HUES6 (cell line): Measurements from ENCODE around the gene SUMO4.

ENCODE experiments used
- H3K27ac ChIP-seq: 2 replicates; pipeline ENCODE4 v1.7.0; 2013; ENCODE audit warnings: low read depth, mild to moderate bottlenecking, low read length, inconsistent platforms
- H3K27me3 ChIP-seq: 2 replicates; pipeline ENCODE4 v1.6.1; 2013; ENCODE audit warnings: low read length; ENCODE audit not compliant: control insufficient read depth, insufficient read depth
- H3K36me3 ChIP-seq: 2 replicates; pipeline ENCODE4 v1.6.1; 2013; ENCODE audit warnings: low read length; ENCODE audit not compliant: control insufficient read depth, insufficient read depth
- H3K4me1 ChIP-seq: 2 replicates; pipeline ENCODE4 v1.6.1; 2013; ENCODE audit warnings: low read length; ENCODE audit not compliant: control insufficient read depth, insufficient read depth
- H3K4me3 ChIP-seq: 2 replicates; pipeline ENCODE4 v1.5.1; 2013; ENCODE audit warnings: low read depth, low read length
- H3K9ac ChIP-seq: one replicate; pipeline ENCODE4 v1.6.1; 2013; ENCODE audit warnings: mild to moderate bottlenecking, low read length
- H3K9me3 ChIP-seq: 2 replicates; pipeline ENCODE4 v1.6.1; 2013; ENCODE audit warnings: low read depth, low read length; ENCODE audit not compliant: control insufficient read depth, insufficient read depth

Gene SUMO4

DNA sequence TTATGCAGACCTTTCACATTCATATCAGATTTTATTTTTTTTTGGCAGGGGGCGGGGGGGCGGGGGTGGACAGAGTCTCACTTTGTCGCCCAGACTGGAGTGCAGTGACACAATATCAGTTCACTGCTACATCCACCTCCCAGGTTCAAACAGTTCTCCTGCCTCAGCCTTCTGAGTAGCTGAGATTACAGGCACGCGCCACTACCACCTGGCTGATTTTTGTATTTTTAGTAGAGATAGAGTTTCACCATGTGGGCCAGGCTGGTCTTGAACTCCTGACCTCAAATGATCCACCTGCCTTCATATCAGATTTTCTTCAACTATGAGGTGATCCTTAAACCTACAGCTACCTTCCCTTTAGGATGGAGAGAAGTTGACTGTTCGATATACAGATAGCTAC is 8.0 kb upstream of the SUMO4 start:
- no peak overlapping the region for H3K27ac ChIP-seq
- H3K9ac ChIP-seq: no peak overlapping the region
- H3K36me3 ChIP-seq: no peaks in the 10 kb centered on the region

DNA sequence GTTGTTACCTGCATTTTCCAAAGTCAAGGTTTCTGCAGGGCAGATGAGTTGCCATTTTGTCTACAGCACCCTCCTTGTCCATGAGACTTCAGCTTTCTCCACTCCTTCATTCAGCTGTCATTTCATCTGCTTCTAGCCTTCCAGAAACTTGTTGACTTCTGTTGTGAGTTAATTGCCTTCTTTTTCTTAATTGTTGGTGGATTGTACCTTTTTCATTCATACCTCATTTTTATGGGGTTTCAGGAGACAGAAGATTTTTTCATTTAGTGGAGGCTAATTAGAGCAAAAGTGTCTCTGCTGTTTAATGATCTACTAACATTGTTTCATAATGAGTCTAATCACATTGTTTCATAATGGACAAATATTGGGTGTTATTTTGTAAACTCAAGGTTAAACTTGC is 7.5 kb upstream of the SUMO4 start:
- Histone ChIP-seq H3K27me3 (no peaks in the 10 kb centered on the region), H3K36me3 (peaks cover 2% of the 10 kb centered on the region), H3K9ac (no peak overlapping the region), H3K27ac (no peak overlapping the region), H3K9me3 (0 out of 2 replicates have a peak, but pooled peaks cover 4% of the 10 kb centered on the region), H3K4me1 (no peaks in the 10 kb centered on the region), H3K4me3 (no peak overlapping the region)

More for the DNA sequence above, 8.0 kb upstream of the SUMO4 start:
- Histone ChIP-seq H3K4me1 (no peaks in the 10 kb centered on the region), H3K27me3 (no peaks in the 10 kb centered on the region), H3K9me3 (0 out of 2 replicates have a peak, but pooled peaks cover 4% of the 10 kb centered on the region), H3K4me3 (no peak overlapping the region)

DNA sequence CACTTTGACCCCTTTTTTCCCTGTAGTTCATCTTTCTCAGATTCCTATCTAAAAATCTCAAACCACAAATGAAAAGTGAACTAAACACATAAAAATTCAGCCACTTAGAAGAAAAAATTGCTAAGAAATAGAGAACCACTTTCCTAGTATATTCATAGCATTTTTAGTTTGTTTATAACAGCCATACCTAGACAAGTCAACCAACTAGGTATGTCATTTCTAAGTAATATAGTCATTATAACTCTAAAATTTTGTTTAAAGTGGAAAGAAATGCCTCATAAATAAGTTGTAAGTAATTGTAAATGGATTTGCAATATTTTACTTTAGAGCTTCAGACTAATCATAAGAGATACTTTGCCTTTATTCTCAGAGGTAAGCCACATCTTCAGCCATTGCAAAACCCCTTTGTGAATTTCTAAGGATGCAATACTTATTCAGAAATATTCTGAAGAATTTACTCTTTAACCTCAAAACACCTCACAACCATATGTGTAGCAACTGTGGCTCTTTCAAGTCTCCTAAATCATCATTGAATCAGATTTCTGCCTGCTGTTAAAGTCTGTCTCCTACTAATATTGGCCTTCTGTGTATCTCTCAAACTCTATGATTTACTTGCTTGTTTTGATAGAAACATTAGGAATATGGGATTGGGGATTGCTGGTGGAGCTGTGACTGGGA is 6.9 kb upstream of the SUMO4 start:
- Histone ChIP-seq H3K27me3 (no peaks in the 10 kb centered on the region), H3K36me3 (peaks cover 8% of the 10 kb centered on the region), H3K4me1 (no peaks in the 10 kb centered on the region), H3K27ac (no peak overlapping the region), H3K4me3 (no peak overlapping the region), H3K9ac (no peak overlapping the region), H3K9me3 (0 out of 2 replicates have a peak, but pooled peaks cover 3% of the 10 kb centered on the region)

DNA sequence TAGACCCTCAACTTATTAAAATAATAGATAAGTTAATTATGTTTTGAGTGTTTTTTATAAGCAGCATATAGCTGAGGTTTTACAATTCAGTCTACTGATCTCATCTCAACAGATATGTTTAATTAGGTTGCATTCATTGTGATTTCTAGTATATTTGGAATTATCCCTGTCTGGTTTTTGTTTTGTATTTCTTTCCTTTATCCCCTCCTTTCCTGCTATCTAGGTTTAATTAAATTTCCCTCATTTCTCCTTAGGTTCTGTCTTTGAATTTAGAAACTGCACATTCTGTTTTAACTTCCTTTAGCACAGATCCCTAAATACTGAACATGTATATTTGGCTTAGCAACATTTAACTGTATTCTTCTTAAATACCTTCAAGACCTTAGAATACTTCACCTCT is 4.9 kb upstream of the SUMO4 start:
- Histone ChIP-seq H3K4me1 (no peaks in the 10 kb centered on the region), H3K9me3 (no peaks in the 10 kb centered on the region), H3K27me3 (no peaks in the 10 kb centered on the region), H3K36me3 (peaks cover 21% of the 10 kb centered on the region), H3K4me3 (no peak overlapping the region), H3K9ac (no peak overlapping the region), H3K27ac (no peak overlapping the region)

DNA sequence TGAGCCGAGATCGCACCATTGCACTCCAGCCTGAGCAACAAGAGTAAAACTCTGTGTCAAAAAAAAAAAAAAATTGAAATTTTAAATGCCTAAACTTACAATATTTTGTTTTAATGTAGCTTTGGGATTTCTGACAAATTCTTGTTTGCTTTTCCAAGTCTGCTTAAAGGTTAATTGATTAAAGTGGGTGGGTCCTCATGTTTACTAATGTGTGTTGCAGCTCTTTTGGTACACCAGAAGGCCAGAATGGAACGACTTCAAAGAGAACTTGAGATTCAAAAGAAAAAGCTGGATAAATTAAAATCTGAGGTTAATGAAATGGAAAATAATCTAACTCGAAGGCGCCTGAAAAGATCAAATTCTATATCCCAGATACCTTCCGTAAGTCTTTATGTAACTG is 2.7 kb upstream of the SUMO4 start:
- Histone ChIP-seq H3K4me3 (no peak overlapping the region), H3K9me3 (no peaks in the 10 kb centered on the region), H3K36me3 (peaks cover 34% of the 10 kb centered on the region), H3K9ac (no peak overlapping the region), H3K4me1 (no peaks in the 10 kb centered on the region), H3K27me3 (no peaks in the 10 kb centered on the region), H3K27ac (no peak overlapping the region)

DNA sequence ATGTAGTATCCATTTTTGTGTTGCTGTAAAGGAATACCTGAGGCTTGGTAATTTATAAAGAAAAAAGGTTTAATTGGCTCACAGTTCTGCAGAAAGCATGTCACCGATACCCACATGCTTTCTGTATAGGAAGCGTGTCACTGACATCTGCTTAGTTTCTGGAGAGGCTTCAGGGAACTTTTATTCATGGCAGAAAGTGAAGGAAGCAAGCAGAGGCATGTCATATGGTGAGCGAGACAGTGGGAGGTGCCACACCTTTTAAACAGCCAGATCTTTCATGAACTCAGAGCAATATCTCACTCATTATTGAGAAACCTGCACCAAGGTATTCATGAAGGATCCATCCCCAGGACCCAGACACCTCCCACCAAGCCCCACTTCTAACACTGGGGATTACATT is 3.5 kb downstream of the SUMO4 start:
- H3K4me1 ChIP-seq: no peaks in the 10 kb centered on the region
- H3K36me3 ChIP-seq: peaks cover 57% of the 10 kb centered on the region
- no peaks in the 10 kb centered on the region for H3K27me3 ChIP-seq
- no peaks in the 10 kb centered on the region for H3K9me3 ChIP-seq
- H3K4me3 ChIP-seq: no peak overlapping the region
- H3K9ac ChIP-seq: no peak overlapping the region
- no peak overlapping the region for H3K27ac ChIP-seq

DNA sequence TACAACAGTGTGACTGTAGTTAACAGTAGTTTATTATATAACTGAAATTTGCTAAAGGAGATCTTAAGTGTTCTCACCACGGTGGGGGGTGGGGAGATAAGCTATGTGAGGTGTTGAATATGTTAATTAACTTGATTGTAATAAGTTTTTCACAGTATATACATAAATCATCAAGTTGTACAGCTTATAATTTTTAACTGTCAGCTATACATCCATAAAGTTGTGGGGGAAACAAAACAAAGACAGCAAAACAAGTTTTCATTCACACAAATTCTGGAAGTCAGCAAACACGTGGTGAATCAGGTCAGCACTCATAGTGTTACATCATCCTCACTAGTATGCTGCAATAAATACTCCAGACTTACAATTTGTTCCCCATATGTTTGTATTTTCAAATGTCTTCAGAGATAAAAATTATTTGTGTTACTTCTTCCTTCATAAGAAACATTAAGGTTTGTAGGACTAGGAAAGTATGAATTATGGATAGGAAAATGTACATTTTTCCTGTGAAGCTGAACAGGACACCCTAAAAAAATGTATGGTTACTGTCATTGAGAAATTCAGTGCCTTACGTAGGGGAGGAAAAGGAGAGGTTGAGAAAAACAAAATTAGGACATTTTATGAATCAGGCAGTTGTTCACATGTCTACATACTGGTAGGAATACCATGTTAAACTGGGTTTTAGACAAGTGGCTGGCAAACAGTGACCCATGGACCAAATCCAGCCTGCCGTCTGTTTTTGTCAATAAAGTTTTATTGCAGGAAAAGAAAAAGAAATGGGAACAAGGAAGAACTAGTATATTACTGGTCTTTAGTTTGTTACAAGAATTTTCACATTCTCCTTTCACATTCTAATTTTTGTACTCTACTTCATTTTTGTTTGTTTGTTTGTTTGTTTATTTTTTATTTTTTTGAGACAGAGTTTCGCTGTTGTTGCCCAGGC is 6.0 kb downstream of the SUMO4 start:
- Histone ChIP-seq H3K36me3 (peaks cover 59% of the 10 kb centered on the region), H3K9ac (no peak overlapping the region), H3K27me3 (no peaks in the 10 kb centered on the region), H3K27ac (0 out of 2 replicates have a peak overlapping the region, but pooled peaks have one; percentile 13), H3K4me3 (no peak overlapping the region), H3K9me3 (no peaks in the 10 kb centered on the region), H3K4me1 (no peaks in the 10 kb centered on the region)

DNA sequence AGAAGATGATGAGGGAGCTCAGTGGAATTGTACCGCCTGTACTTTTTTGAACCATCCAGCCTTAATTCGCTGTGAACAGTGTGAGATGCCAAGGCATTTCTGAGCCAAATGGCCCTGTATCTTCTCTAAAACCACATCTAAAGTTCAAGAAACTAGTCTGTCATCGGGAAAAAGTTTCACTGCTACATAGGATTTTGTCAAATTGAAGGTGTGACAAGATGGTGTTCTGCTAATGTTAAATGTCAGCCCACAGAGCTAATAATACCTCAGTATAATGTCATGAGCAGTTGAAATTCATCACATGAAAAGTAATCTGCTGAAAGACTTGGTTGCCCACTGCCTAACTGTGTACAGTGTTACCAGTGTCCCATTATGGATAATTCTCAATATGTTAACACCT is 9.6 kb downstream of the SUMO4 start:
- no peak overlapping the region for H3K27ac ChIP-seq
- peaks cover 46% of the 10 kb centered on the region for H3K36me3 ChIP-seq

DNA sequence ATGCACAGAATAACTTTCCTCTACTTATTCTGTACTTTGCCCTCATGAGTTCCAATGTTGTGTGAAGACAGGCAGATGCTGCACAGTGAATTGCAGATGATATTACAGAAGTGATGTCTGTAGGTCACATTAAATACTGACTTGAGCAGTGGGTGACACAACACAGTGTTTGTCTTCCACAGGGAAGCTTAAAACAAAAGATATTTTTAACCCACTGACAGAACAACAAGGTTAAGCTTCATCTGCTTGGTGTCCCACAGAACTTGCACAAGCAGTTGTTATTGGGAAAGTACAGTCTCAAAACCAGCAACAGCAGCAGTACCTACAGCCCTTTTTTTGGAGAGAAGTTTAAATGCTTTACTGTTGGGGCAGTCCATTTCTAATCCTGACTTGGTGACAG is 10.5 kb downstream of the SUMO4 start:
- Histone ChIP-seq H3K9ac (no peak overlapping the region), H3K9me3 (no peaks in the 10 kb centered on the region), H3K36me3 (peaks cover 37% of the 10 kb centered on the region), H3K27ac (no peak overlapping the region), H3K4me3 (no peak overlapping the region), H3K4me1 (no peaks in the 10 kb centered on the region), H3K27me3 (no peaks in the 10 kb centered on the region)

More for the DNA sequence above, 9.6 kb downstream of the SUMO4 start:
- Histone ChIP-seq H3K4me3 (no peak overlapping the region), H3K9ac (no peak overlapping the region), H3K27me3 (no peaks in the 10 kb centered on the region), H3K4me1 (no peaks in the 10 kb centered on the region), H3K9me3 (no peaks in the 10 kb centered on the region)

DNA sequence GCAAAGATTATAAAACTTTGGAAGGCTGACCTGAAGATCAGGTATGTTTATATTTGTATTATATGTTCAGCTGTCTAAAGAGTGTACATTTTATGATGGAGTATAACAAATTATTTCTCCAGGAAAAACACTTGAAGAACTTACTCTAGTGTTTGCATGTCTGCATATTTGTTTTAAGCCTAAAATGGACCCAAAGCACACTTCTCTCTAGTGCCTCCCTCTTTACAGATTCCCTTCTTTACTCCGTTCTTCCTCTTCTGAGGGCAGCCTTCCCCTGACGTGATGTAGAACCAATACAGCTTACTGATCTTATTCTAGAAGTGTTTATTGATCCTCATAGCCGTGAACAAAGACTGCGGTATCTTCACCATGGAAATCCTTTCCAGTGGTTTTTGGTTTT is 13.9 kb downstream of the SUMO4 start:
- H3K4me1 ChIP-seq: no peaks in the 10 kb centered on the region
- no peak overlapping the region for H3K27ac ChIP-seq
- peaks cover 28% of the 10 kb centered on the region for H3K36me3 ChIP-seq
- no peak overlapping the region for H3K4me3 ChIP-seq
- no peak overlapping the region for H3K9ac ChIP-seq
- no peaks in the 10 kb centered on the region for H3K27me3 ChIP-seq
- no peaks in the 10 kb centered on the region for H3K9me3 ChIP-seq

DNA sequence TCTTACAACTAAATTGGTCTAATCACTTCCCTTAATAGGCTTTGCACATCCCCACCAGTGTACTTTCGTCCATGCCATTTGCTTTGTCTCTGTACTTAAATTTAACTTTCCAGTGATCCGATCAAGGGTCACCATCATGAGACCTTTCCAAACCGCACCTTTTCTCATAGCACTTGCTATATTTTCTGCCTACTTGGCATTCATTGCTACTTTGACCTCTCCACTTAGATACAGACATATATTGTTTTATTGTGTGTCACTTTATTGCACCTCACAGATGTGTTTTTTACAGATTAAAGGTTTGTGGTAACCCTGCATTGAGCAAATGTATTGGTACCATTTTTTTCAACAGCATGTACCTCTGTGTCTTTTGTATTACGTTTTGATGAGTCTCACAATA is 14.8 kb downstream of the SUMO4 start:
- H3K27me3 ChIP-seq: no peaks in the 10 kb centered on the region
- no peak overlapping the region for H3K27ac ChIP-seq
- peaks cover 20% of the 10 kb centered on the region for H3K36me3 ChIP-seq
- H3K9ac ChIP-seq: no peak overlapping the region
- H3K9me3 ChIP-seq: no peaks in the 10 kb centered on the region
- no peak overlapping the region for H3K4me3 ChIP-seq
- no peaks in the 10 kb centered on the region for H3K4me1 ChIP-seq
